NOMO-1 treated with dmso at 0.1 percent for 144 hours (cell line): ENCODE data around the gene CD55.

Source experiments
- DNase-seq: peaks from one replicate; lab custom pipeline; 2025; ENCODE audit not compliant: unreplicated experiment; lab: John Stamatoyannopoulos, UW

CD55 gene

GRCh38 chr1:207361889-207362288, 40.4 kb downstream of the CD55 start:
- DNase-seq: no peak

GRCh38 chr1:207362962-207363860, 41.7 kb downstream of the CD55 start:
- DNase-seq: no peak

DNA sequence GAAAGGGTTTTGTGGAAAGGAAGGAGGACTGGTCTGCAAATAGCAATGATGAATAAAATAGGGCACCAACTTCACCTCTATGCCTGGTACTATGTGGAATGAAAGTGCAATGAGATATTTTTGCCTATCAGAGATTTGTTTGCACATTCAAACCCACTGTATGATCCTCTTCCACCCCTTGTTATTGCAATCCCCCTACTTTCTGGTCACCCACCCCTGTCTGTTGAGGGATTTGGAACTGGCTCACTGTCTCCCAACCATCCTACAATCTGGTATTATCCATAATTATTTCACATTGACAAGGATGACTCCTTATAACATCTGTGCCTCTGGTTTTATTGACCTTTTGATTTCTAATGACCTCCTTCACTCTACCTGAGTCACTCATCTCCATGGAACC, 42.4 kb downstream of the CD55 start:
- DNase-seq: no peak

GRCh38 chr1:207364614-207365013, 43.1 kb downstream of the CD55 start:
- DNase-seq: no peak

DNA sequence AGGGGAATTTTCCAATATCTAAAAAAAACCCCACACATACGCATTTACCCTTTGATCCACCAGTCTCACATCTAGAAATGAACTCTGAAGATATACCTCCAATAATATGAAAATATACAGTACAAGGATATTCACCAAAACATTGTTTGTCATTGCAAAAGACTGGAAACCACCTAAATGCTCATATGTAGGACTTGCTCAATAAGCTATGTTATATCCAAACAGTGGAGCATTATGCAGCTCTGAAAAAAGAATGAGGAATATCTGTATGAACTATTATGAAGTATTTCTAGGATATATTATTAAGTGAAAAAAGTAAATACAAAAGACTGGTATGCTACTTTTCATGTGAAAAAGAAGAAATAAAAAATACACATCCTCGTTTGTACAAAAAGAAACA, 43.6 kb downstream of the CD55 start:
- no peak for DNase-seq

- no peak for DNase-seq
Measured at GRCh38 chr1:207366022-207366421, 44.5 kb downstream of the CD55 start.

GRCh38 chr1:207388721-207389120, 67.2 kb downstream of the CD55 start:
- no peak for DNase-seq

GRCh38 chr1:207389728-207390464, 68.4 kb downstream of the CD55 start:
- no peak for DNase-seq

DNA sequence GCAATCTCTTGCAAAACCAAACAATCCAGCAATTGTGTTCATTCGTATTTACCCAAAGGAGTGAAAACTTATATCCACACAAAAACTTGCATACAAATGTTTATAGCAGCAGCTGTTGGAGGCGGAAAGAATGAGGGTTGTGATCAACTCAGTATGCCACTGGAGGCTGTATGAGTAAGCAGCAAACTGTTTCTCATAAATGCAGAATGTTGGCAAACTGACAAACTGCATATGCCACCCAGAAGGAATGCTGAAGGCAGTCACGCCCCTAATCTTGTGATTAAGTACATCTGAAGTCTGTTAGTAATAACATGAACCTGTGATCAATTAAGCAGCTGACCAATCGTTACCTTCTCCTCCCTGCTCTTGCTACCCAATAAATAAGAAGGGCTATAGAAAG, 72.1 kb downstream of the CD55 start:
- no peak for DNase-seq

GRCh38 chr1:207396168-207396746, 74.8 kb downstream of the CD55 start:
- no peak for DNase-seq

DNA sequence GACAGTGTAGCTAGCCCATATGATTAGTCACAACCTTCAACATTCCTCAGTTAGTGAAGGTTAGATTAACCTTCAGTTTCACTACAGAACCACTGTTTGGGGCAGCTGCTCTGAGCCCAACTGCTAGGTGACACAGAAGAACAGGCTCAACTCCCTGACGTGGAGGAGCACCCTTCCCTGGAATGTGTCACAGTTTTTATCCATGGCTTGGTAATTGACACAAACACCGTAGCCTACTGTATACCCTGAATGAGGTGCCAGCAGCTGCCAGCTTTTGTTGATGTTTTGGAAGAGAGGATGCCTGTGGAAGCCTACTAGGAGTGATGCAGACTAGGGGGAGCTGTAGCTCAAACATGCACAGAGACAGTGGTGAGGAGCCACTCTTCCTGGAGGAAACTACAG, 76.0 kb downstream of the CD55 start:
- DNase-seq: no peak

DNA sequence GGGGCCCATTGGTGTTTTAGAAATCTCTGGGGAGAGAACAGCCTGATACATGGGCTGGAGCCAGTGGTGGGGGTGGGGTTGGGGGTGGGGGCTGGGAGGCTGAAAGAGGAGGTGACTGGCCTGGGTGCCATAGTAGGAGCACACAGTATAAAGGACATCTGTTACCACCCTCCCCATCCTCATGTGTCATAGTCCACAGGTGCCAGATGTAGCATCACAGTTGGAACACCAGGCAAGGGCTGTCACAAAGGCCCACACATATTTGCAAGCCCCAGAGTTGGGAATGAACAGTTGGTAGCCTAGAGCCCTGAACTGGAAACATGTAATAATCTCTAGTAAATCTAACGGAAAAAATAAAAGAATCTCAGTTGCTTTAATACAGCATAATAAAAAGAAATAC, 77.5 kb downstream of the CD55 start:
- DNase-seq: no peak

- no peak for DNase-seq
Measured at GRCh38 chr1:207401578-207401977, 80.1 kb downstream of the CD55 start.

GRCh38 chr1:207402744-207403143, 81.3 kb downstream of the CD55 start:
- DNase-seq: no peak

GRCh38 chr1:207404849-207405525, 83.5 kb downstream of the CD55 start:
- peak; percentile 21 for DNase-seq

DNA sequence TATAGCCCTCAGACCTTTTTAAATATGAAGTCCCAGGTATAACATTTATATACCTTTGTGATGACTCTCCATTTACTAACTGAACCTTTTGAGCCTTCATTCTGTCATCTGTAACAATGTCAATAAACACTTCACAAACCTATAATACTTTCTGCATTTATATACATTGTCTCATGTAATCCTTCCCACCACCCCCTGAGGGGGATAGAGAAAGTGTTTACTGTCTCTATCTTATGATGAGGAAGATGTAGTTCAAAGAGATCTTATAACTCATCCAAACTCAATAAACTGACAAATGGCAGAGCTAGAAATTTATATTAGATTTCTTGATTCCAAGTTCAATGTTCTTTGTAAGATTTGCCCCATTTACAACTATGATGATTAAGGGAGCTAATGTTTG, 84.3 kb downstream of the CD55 start:
- no peak for DNase-seq

DNA sequence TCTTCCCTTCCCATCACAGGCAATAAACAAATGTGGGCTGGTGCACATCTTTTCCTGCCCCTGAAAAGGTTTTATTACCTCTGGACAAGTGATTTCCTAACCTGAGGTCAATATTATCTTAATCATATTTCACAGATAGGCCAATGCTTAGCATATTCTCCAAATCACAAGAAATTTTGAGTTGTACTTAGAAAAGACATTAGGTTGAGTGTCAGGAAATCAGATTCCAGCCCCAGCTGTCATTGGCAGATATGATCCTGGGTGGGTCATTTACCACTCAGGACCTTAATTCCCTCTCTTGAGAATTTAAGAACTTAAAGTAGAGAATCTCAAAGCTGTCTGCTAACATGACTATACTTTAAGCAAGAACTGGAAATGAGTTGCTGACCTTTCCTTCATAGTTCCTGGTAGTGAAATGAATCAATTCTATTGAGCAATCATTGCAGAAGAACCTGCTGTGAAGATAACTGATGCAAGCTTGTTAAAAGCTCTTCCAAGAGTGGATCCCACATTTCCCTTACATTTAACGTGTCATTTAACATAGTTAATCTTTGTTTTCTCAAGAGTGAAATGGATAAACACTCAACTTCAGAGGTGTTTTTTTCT, 86.3 kb downstream of the CD55 start:
- DNase-seq: no peak
